SK-N-SH treated with all-trans-retinoic acid at 6 μM for 48 hours (cell line): ENCODE results near the gene DNAJA1.

Experiments used
- ATAC-seq: fragments of 200-7000 bp; cut with Tn5 transposase; 3 replicates; pipeline ENCODE4 v1.9.1; 2020; ENCODE audit warnings: mild to moderate bottlenecking, moderate library complexity
- ARNTL ChIP-seq: fragments of 450-650 bp; formaldehyde crosslinking; IDR thresholded peaks from 2 replicates; pipeline ENCODE4 v1.5.0; 2020; ENCODE audit warnings: low read depth, mild to moderate bottlenecking, moderate library complexity, borderline replicate concordance
- BACH2 ChIP-seq: fragments of 250-450 bp; sonication (Bioruptor Pico); IDR thresholded peaks from 2 replicates; pipeline ENCODE4 v1.9.0; 2021; ENCODE audit warnings: mild to moderate bottlenecking, borderline replicate concordance
- CSRNP3 ChIP-seq: fragments of 250-450 bp; sonication (Bioruptor Pico); IDR thresholded peaks from 2 replicates; pipeline ENCODE4 v1.5.1; 2021; ENCODE audit warnings: mild to moderate bottlenecking, moderate library complexity
- ESRRG ChIP-seq: fragments of 250-450 bp; sonication (Bioruptor Pico); IDR thresholded peaks from 2 replicates; pipeline ENCODE4 v1.6.1; 2021; ENCODE audit warnings: mild to moderate bottlenecking
- GLIS3 ChIP-seq: fragments of 250-450 bp; sonication (Bioruptor Pico); IDR thresholded peaks from 2 replicates; pipeline ENCODE4 v1.5.0; 2020; ENCODE audit warnings: mild to moderate bottlenecking, moderate library complexity
- ISL1 ChIP-seq: fragments of 250-450 bp; sonication (Bioruptor Pico); IDR thresholded peaks from 2 replicates; pipeline ENCODE4 v2.1.2; 2022; ENCODE audit warnings: mild to moderate bottlenecking, moderate library complexity
- OSR1 ChIP-seq: fragments of 250-450 bp; sonication (Bioruptor Pico); IDR thresholded peaks from 2 replicates; pipeline ENCODE4 v1.8.0; 2022; ENCODE audit warnings: moderate library complexity, mild to moderate bottlenecking, inconsistent platforms
- PPARA ChIP-seq: fragments of 250-450 bp; sonication (Bioruptor Pico); IDR thresholded peaks from 2 replicates; pipeline ENCODE4 v1.5.0; 2020; ENCODE audit warnings: mild to moderate bottlenecking, borderline replicate concordance
- SNAI2 ChIP-seq: fragments of 250-450 bp; sonication (Bioruptor Pico); IDR thresholded peaks from 2 replicates; pipeline ENCODE4 v1.5.0; 2020; ENCODE audit warnings: mild to moderate bottlenecking, moderate library complexity
- TCF4 ChIP-seq: fragments of 250-450 bp; sonication (Bioruptor Pico); IDR thresholded peaks from 2 replicates; pipeline ENCODE4 v1.8.0; 2021; ENCODE audit warnings: mild to moderate bottlenecking, moderate library complexity, borderline replicate concordance
- TOX ChIP-seq: fragments of 250-450 bp; sonication (Bioruptor Pico); IDR thresholded peaks from 2 replicates; pipeline ENCODE4 v1.8.0; 2021; ENCODE audit warnings: mild to moderate bottlenecking, moderate library complexity, borderline replicate concordance
- TSHZ2 ChIP-seq: fragments of 250-450 bp; sonication (Bioruptor Pico); IDR thresholded peaks from 2 replicates; pipeline ENCODE4 v1.5.0; 2020; ENCODE audit warnings: mild to moderate bottlenecking, moderate library complexity
- ZC3H10 ChIP-seq: fragments of 250-450 bp; sonication (Bioruptor Pico); IDR thresholded peaks from 2 replicates; pipeline ENCODE4 v1.5.1; 2021; ENCODE audit warnings: mild to moderate bottlenecking, moderate library complexity
- ZFP30 ChIP-seq: fragments of 450-650 bp; formaldehyde crosslinking; IDR thresholded peaks from 2 replicates; pipeline ENCODE4 v1.5.0; 2022; ENCODE audit warnings: mild to moderate bottlenecking, moderate library complexity
- ZNF565 ChIP-seq: fragments of 450-650 bp; formaldehyde crosslinking; conservative IDR thresholded peaks from 2 replicates; pipeline ENCODE4 v1.5.0; 2020; ENCODE audit warnings: low read depth, mild to moderate bottlenecking, moderate library complexity
- ZNF70 ChIP-seq: fragments of 450-650 bp; formaldehyde crosslinking; IDR thresholded peaks from 2 replicates; pipeline ENCODE4 v1.5.0; 2020; ENCODE audit warnings: mild to moderate bottlenecking, moderate library complexity
- ZNF8 ChIP-seq: fragments of 450-650 bp; formaldehyde crosslinking; IDR thresholded peaks from 2 replicates; pipeline ENCODE4 v1.5.0; 2020; ENCODE audit warnings: mild to moderate bottlenecking, moderate library complexity
- TF ChIP-seq, protein P1 (sequence below): fragments of 250-450 bp; sonication (Bioruptor Pico); IDR thresholded peaks from 2 replicates; pipeline ENCODE4 v1.5.1; 2020; ENCODE audit warnings: low read depth, mild to moderate bottlenecking, moderate library complexity
- TF ChIP-seq, protein P2 (sequence below): fragments of 250-450 bp; sonication (Bioruptor Pico); IDR thresholded peaks from 2 replicates; pipeline ENCODE4 v1.8.0; 2020; ENCODE audit warnings: mild to moderate bottlenecking, moderate library complexity, borderline replicate concordance

The DNAJA1 gene

GRCh38 chr9:33014665-33015014 lies 10.4 kb upstream of the DNAJA1 start:
- TF ChIP-seq, protein P1, sequence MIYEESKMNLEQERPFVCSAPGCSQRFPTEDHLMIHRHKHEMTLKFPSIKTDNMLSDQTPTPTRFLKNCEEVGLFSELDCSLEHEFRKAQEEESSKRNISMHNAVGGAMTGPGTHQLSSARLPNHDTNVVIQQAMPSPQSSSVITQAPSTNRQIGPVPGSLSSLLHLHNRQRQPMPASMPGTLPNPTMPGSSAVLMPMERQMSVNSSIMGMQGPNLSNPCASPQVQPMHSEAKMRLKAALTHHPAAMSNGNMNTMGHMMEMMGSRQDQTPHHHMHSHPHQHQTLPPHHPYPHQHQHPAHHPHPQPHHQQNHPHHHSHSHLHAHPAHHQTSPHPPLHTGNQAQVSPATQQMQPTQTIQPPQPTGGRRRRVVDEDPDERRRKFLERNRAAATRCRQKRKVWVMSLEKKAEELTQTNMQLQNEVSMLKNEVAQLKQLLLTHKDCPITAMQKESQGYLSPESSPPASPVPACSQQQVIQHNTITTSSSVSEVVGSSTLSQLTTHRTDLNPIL, result no peak
- TF ChIP-seq ZC3H10 (CRISPR knock-in tag), result no peak
- TF ChIP-seq, protein P2, sequence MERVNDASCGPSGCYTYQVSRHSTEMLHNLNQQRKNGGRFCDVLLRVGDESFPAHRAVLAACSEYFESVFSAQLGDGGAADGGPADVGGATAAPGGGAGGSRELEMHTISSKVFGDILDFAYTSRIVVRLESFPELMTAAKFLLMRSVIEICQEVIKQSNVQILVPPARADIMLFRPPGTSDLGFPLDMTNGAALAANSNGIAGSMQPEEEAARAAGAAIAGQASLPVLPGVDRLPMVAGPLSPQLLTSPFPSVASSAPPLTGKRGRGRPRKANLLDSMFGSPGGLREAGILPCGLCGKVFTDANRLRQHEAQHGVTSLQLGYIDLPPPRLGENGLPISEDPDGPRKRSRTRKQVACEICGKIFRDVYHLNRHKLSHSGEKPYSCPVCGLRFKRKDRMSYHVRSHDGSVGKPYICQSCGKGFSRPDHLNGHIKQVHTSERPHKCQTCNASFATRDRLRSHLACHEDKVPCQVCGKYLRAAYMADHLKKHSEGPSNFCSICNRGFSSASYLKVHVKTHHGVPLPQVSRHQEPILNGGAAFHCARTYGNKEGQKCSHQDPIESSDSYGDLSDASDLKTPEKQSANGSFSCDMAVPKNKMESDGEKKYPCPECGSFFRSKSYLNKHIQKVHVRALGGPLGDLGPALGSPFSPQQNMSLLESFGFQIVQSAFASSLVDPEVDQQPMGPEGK (CRISPR knock-in tag), result no peak
- no peak for TF ChIP-seq ZNF565
- TF ChIP-seq OSR1 (CRISPR knock-in tag), result no peak
- TF ChIP-seq SNAI2 (CRISPR knock-in tag), result no peak
- no peak for TF ChIP-seq CSRNP3 (CRISPR knock-in tag)
- TF ChIP-seq PPARA (CRISPR knock-in tag), result no peak
- no peak for TF ChIP-seq ZNF8 (CRISPR knock-in tag)
- no peak for TF ChIP-seq TCF4 (CRISPR knock-in tag)
- no peak for TF ChIP-seq TOX (CRISPR knock-in tag)
- TF ChIP-seq TSHZ2 (CRISPR knock-in tag), result no peak
- no peak for TF ChIP-seq BACH2 (CRISPR knock-in tag)
- TF ChIP-seq ZNF70 (CRISPR knock-in tag), result no peak
- ATAC-seq, result no peak

DNA sequence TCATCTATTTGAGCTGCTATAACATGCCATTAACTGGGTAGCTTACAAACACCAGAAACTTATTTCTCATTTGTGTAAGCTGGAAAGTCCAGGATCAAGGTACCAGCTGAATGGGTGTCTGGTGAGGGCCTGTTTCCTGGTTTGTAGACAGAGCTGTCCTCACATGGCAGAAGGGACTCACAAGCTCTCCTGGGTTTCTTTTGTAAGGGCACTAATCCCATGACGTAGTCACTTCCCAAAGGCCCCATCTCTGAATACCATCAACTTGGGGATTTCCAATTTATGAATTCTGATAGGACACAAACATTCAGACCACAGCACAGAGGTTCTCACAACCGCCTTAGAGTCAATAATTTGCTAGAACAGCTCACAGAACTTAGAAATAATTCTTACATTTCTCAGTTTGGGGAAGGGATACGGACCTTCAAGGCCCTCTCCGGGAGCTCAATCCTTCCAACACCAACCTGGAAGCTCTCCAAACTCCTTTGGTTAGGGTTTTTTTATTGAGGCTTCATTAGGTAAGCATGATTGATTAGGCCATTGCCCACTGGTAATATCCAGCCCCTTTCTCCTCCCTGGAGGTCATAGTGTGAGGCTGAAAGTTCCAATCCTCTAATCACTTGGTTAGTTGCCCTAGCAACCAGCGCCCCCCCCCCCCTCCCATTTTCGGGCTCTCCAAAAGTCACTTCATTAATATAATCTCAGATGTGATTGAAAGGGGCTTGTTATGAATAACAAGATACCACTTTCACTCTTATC lies 7.6 kb upstream of the DNAJA1 start:
- ATAC-seq, result no peak

GRCh38 chr9:33019797-33020196 lies 5.3 kb upstream of the DNAJA1 start:
- no peak for ATAC-seq

More for the DNA sequence above, 7.6 kb upstream of the DNAJA1 start:
- no peak for TF ChIP-seq PPARA (CRISPR knock-in tag)

GRCh38 chr9:33022303-33022702 lies 2.8 kb upstream of the DNAJA1 start:
- no peak for ATAC-seq
- TF ChIP-seq, protein P1, result no peak
- no peak for TF ChIP-seq ARNTL (CRISPR knock-in tag)
- no peak for TF ChIP-seq GLIS3 (CRISPR knock-in tag)
- TF ChIP-seq ZFP30 (CRISPR knock-in tag), result no peak
- no peak for TF ChIP-seq ISL1 (CRISPR knock-in tag)
- no peak for TF ChIP-seq ESRRG
- no peak for TF ChIP-seq ZNF70 (CRISPR knock-in tag)
- no peak for TF ChIP-seq CSRNP3 (CRISPR knock-in tag)
- TF ChIP-seq TSHZ2 (CRISPR knock-in tag), result no peak
- TF ChIP-seq ZNF8 (CRISPR knock-in tag), result no peak
- TF ChIP-seq SNAI2 (CRISPR knock-in tag), result no peak

More at GRCh38 chr9:33019797-33020196, 5.3 kb upstream of the DNAJA1 start:
- TF ChIP-seq ZNF70 (CRISPR knock-in tag) (no peak), TOX (CRISPR knock-in tag) (no peak), BACH2 (CRISPR knock-in tag) (no peak)
- TF ChIP-seq, protein P1, result no peak
